Neutrophil (primary cell): ENCODE results near the gene NPAS3.

Source experiments
- H3K27ac ChIP-seq: fragments of 200-600 bp; sonication (generic); 2 replicates; pipeline ENCODE4 v1.5.1; 2016; ENCODE audit warnings: mild to moderate bottlenecking, moderate library complexity
- H3K27me3 ChIP-seq: fragments of 200-600 bp; sonication (generic); 2 replicates; pipeline ENCODE4 v1.6.0; 2016; ENCODE audit warnings: mild to moderate bottlenecking
- H3K36me3 ChIP-seq: fragments of 200-600 bp; sonication (generic); 2 replicates; pipeline ENCODE4 v1.5.1; 2017
- H3K4me1 ChIP-seq, 2 experiments: fragments of 200-600 bp in 1 of 2; sonication (generic) in 1 of 2; 1 replicate in 1 of 2; 2 replicates in 1 of 2; pipeline versions ENCODE4 v1.5.1 to v1.6.1; 2013 to 2016; ENCODE audit warnings: low read depth in 1 of 2, low read length in 1 of 2, mild to moderate bottlenecking in 1 of 2, moderate library complexity in 1 of 2; ENCODE audit not compliant: control insufficient read depth in 1 of 2, insufficient read depth in 1 of 2
- H3K4me3 ChIP-seq, 2 experiments: fragments of 200-600 bp in 1 of 2; sonication (generic) in 1 of 2; 1 replicate in 1 of 2; 2 replicates in 1 of 2; pipeline ENCODE4 v1.5.1; 2013 to 2016; ENCODE audit warnings: low read depth in 1 of 2, low read length in 1 of 2, mild to moderate bottlenecking in 1 of 2, moderate library complexity in 1 of 2
- H3K9me3 ChIP-seq: fragments of 200-600 bp; sonication (generic); 2 replicates; pipeline ENCODE4 v1.5.1; 2016
- TF ChIP-seq, protein P1 (sequence below): fragments of 200-600 bp; sonication (generic); IDR thresholded peaks from 2 replicates; pipeline ENCODE4 v1.5.1; 2016; ENCODE audit warnings: antibody characterized with exemption

Gene NPAS3

DNA sequence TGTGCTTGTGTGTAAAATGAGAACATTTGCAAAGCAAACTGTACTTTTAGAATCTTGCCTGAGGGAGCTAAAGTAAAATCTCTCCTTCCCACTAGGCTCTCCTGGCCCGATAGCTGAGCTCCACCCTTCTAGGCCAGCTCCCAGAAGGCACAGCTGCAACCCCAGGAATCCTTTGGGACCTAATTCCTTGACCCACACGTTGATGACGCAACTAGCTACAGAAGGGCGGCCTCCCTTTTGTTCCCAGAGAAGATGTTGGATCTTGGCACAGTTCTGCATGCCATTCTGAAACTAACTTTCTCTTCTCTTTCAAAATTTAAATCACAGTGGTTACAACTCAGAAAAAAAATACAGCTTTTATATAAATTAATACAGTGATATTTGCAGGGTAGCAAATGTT, 744.1 kb downstream of the NPAS3 start:
- Histone ChIP-seq H3K36me3 (no peaks in the 10 kb centered on the region), H3K4me1 (no peaks in the 10 kb centered on the region), H3K27me3 (no peaks in the 10 kb centered on the region), H3K9me3 (no peaks in the 10 kb centered on the region), H3K27ac (no peak overlapping the region), H3K4me3 (no peak overlapping the region)
- TF ChIP-seq, protein P1, sequence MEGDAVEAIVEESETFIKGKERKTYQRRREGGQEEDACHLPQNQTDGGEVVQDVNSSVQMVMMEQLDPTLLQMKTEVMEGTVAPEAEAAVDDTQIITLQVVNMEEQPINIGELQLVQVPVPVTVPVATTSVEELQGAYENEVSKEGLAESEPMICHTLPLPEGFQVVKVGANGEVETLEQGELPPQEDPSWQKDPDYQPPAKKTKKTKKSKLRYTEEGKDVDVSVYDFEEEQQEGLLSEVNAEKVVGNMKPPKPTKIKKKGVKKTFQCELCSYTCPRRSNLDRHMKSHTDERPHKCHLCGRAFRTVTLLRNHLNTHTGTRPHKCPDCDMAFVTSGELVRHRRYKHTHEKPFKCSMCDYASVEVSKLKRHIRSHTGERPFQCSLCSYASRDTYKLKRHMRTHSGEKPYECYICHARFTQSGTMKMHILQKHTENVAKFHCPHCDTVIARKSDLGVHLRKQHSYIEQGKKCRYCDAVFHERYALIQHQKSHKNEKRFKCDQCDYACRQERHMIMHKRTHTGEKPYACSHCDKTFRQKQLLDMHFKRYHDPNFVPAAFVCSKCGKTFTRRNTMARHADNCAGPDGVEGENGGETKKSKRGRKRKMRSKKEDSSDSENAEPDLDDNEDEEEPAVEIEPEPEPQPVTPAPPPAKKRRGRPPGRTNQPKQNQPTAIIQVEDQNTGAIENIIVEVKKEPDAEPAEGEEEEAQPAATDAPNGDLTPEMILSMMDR = no peak

GRCh38 chr14:33685026-33685425, 746.3 kb downstream of the NPAS3 start:
- Histone ChIP-seq H3K9me3 (no peaks in the 10 kb centered on the region), H3K36me3 (no peaks in the 10 kb centered on the region), H3K27me3 (no peaks in the 10 kb centered on the region), H3K27ac (no peak overlapping the region), H3K4me1 (no peaks in the 10 kb centered on the region), H3K4me3 (no peak overlapping the region)
- TF ChIP-seq, protein P1 = no peak

DNA sequence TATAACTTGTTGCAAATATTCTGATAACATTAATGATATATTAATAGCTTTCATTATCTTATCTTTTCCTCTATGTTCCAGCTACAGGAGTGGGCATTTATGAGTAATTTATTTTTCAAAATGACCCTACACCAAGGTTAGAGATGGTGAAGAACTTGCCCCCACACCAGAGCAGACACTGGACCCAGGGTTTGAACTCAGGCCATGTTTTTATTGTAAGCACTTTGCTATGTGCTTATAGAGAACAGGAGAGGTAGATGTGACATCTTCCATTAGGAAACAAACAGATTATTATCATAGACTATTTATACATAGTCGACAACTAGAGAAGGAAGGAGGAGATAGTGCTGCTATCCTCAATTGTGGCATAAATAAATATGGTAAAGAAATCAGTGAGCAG, 747.0 kb downstream of the NPAS3 start:
- H3K4me3 ChIP-seq = no peak overlapping the region
- no peaks in the 10 kb centered on the region for H3K27me3 ChIP-seq
- TF ChIP-seq, protein P1 = no peak
- no peaks in the 10 kb centered on the region for H3K9me3 ChIP-seq
- H3K36me3 ChIP-seq = no peaks in the 10 kb centered on the region
- no peaks in the 10 kb centered on the region for H3K4me1 ChIP-seq
- H3K27ac ChIP-seq = no peak overlapping the region

DNA sequence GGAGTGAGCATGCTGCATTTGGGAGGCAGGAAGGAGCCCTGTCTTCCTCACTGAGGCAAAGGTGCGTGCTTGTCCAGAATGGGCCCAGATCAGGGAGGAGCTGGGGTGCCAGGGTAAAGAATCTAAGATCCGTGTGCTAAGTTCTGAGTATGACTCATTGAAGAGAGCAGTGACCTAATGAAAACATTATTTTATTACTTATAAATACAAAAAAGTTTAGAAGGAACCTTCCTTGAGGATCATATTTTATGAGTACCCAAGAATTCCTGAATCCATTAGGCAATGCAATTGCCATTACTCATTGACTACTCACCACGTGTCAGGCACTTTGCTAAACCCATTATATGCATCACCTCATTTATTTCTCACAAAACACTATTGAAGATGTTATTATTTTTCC, 747.5 kb downstream of the NPAS3 start:
- Histone ChIP-seq H3K27me3 (no peaks in the 10 kb centered on the region), H3K27ac (no peak overlapping the region), H3K4me1 (no peaks in the 10 kb centered on the region), H3K9me3 (no peaks in the 10 kb centered on the region), H3K36me3 (no peaks in the 10 kb centered on the region), H3K4me3 (no peak overlapping the region)
- TF ChIP-seq, protein P1 = no peak

- no peak overlapping the region for H3K27ac ChIP-seq
These were observed 748.2 kb downstream of the NPAS3 start for GRCh38 chr14:33686856-33687255.

More at GRCh38 chr14:33686856-33687255, 748.2 kb downstream of the NPAS3 start:
- Histone ChIP-seq H3K4me1 (no peaks in the 10 kb centered on the region), H3K27me3 (no peaks in the 10 kb centered on the region), H3K36me3 (no peaks in the 10 kb centered on the region), H3K4me3 (no peak overlapping the region), H3K9me3 (no peaks in the 10 kb centered on the region)
- TF ChIP-seq, protein P1 = no peak
